ENCODE data around the gene LRP2.

DNA sequence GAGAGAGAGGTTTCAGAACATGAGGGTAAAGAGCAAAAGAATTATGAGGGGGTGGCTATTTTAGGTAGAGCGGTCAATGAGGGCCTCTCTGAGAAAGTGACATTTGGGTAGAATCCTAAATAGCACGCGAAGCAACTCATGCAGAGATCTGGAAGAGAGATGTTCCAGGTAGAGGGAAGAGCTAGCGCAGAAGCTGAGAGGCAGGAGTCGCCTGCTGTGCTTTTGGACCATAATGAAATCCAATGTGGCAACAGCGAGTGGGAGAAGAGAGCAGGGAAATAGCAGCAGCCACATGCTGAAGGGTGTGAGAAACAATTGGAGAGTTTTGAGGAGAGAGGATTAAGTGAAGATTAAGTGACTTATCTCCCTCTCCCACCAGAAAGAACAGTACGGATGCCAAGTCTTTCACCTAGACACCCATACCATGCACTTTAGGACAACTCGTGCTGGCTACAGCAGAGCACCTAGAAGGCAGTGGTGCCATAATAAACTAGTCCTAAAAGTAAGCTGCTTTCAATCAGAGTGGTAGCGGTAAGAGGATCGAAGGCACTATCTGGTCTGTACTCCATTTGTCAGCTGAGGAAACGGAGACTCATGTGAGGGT, 129.7 kb downstream of the LRP2 start:
- TF ChIP-seq, protein P1, sequence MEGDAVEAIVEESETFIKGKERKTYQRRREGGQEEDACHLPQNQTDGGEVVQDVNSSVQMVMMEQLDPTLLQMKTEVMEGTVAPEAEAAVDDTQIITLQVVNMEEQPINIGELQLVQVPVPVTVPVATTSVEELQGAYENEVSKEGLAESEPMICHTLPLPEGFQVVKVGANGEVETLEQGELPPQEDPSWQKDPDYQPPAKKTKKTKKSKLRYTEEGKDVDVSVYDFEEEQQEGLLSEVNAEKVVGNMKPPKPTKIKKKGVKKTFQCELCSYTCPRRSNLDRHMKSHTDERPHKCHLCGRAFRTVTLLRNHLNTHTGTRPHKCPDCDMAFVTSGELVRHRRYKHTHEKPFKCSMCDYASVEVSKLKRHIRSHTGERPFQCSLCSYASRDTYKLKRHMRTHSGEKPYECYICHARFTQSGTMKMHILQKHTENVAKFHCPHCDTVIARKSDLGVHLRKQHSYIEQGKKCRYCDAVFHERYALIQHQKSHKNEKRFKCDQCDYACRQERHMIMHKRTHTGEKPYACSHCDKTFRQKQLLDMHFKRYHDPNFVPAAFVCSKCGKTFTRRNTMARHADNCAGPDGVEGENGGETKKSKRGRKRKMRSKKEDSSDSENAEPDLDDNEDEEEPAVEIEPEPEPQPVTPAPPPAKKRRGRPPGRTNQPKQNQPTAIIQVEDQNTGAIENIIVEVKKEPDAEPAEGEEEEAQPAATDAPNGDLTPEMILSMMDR (IDR thresholded peaks at IDR 0.05), result no peak
- TF ChIP-seq POLR2A (IDR thresholded peaks at IDR 0.05), result no peak
- no peak for TF ChIP-seq EP300 (IDR thresholded peaks at IDR 0.05)

Data from suprapubic skin (tissue), 3 donors.